GOT3 (cell line): ENCODE results near the gene PCDHGB3.
"Not testable (repeated sequence)": the region's sequence is repeated elsewhere in the genome, so short reads cannot be mapped to it uniquely, and the experiment has no call there.

Source experiments
- DNase-seq: peaks from one replicate; lab custom pipeline; 2025; ENCODE audit warnings: mixed read lengths; lab: John Stamatoyannopoulos, UW

PCDHGB3 gene

DNA sequence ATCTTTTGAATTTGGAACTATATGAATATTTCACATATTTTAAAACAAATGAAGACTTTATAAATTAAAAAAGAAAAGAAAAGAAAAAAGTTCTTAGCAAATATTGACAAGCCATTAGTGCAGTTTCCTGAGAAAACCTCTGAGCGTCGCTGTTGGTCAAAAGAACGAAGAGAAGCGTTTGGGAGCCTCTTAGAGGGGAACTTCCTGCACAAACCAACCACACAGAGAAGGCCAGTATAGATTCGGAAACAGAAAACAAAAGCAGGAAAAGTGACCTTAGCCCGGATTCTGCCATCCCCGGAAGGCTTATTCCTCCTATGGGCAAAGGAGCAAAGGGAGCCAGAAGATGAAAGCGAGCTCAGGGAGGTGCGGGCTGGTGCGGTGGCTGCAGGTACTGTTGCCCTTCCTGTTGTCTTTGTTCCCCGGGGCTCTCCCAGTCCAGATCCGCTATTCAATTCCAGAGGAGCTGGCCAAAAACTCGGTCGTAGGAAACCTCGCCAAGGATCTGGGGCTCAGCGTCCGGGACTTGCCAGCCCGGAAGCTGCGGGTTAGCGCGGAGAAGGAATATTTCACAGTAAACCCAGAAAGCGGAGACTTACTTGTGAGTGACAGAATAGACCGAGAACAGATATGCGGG lies 10.1 kb upstream of the PCDHGB3 start, which contains the start of gene PCDHGB2:
PCDHGB2 (plus strand) TSS at position 205 of the 637 bp plus-strand sequence; CDS start at position 347, 142 bp downstream.
- DNase-seq: no peak

DNA sequence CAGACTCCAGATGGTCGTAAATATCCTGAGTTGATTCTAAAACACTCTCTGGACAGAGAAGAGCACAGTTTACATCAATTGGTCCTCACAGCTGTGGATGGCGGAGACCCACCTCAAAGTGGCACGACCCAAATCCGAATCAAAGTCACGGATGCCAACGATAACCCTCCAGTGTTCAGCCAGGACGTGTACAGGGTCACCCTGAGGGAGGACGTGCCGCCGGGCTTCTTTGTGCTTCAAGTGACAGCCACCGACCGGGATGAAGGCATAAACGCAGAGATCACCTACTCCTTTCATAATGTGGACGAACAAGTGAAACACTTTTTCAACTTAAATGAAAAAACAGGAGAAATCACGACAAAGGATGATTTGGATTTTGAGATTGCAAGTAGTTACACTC lies 9.4 kb upstream of the PCDHGB3 start:
- no peak for DNase-seq

DNA sequence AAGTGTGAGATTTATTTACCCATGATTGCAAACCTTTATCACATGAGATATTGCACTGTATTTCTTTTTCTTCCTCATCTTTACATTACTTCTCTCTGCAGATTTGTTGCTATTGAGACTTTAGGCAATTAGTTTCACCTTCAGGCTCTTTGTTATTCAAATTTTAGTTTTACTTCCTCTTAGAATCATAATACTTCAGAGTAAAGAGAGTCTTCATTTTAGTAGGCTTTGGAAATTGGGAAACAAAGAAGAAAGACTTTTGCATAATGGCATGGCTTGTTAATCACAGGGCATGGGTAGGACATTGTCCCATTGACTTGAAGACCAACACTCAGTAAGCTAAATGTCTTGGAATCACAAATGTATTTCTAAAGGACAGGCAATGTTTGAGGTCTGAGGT lies 7.3 kb upstream of the PCDHGB3 start:
- DNase-seq: no peak

DNA sequence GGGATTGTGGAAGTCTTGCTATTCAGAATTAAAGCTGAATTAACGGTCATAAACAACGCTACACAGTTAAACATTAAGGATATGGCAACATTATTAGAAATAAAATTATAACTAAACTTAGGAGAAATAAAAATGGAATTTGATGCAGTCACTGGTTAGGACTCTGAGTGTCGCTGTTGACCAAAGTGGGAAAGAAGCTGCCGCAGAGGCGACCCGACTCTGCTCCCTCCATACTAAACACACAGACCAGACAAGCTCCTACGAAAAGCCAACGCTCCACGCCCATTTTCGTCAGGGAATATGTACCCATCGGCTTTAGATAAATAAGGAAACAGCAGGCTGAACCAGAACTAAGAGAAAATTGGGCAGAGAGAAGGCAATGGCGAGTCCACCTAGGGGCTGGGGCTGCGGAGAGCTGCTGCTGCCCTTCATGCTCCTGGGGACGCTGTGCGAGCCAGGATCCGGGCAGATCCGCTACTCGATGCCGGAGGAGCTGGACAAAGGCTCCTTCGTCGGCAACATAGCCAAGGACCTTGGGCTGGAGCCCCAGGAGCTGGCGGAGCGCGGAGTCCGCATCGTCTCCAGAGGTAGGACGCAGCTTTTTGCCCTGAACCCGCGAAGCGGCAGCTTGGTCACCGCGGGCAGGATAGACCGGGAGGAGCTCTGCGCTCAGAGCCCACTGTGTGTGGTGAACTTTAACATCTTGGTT lies 5.9 kb upstream of the PCDHGB3 start, which contains the start of gene PCDHGA5:
PCDHGA5 (plus strand) TSS at position 211 of the 709 bp plus-strand sequence; CDS start at position 380, 169 bp downstream.
- DNase-seq: no peak

DNA sequence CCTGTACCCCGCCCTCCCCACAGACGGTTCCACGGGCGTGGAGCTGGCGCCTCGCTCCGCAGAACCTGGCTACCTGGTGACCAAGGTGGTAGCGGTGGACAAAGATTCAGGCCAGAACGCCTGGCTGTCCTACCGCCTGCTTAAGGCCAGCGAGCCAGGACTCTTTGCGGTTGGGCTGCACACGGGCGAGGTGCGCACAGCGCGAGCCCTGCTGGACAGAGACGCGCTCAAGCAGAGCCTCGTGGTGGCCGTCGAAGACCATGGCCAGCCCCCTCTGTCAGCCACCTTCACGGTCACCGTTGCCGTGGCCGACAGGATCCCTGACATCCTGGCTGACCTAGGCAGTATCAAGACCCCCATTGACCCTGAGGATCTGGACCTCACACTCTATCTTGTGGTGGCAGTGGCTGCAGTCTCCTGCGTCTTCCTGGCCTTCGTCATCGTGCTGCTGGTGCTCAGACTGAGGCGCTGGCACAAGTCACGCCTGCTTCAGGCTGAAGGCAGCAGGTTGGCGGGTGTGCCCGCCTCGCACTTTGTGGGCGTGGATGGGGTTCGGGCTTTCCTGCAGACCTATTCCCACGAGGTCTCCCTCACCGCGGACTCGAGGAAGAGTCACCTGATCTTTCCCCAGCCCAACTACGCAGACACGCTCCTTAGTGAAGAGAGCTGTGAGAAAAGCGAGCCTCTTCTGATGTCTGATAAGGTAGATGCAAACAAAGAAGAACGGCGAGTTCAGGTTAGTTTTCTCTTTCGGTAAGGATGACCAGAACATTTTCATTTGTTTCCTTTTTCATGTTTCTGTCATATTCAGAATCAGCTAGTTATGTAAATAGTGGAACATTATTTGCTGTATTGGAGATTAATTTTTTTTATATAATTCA lies 3.8 kb upstream of the PCDHGB3 start:
- DNase-seq: no peak

DNA sequence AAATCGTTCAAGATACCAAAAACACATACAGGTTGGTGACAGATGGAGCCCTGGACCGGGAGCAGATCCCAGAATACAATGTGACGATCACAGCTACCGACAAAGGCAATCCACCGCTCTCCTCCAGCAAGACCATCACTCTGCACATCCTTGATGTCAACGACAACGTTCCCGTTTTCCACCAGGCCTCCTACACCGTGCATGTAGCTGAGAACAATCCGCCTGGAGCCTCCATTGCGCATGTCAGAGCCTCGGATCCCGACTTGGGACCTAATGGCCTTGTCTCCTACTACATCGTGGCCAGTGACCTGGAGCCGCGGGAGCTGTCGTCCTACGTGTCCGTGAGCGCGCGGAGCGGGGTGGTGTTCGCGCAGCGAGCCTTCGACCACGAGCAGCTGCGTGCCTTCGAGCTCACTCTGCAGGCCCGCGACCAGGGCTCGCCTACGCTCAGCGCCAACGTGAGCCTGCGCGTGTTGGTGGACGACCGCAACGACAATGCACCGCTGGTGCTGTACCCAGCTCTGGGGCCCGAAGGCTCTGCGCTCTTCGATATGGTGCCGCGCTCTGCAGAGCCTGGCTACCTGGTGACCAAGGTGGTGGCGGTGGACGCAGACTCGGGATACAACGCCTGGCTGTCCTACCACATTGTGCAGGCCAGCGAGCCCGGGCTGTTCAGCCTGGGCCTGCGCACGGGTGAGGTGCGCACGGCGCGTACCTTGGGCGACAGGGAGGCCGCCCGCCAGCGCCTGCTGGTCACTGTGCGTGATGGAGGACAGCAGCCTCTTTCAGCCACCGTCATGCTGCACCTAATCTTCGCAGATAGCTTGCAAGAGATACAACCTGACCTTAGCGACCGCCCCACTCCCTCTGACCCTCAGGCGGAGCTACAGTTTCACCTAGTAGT lies 1.8 kb downstream of the PCDHGB3 start:
- DNase-seq: no peak

DNA sequence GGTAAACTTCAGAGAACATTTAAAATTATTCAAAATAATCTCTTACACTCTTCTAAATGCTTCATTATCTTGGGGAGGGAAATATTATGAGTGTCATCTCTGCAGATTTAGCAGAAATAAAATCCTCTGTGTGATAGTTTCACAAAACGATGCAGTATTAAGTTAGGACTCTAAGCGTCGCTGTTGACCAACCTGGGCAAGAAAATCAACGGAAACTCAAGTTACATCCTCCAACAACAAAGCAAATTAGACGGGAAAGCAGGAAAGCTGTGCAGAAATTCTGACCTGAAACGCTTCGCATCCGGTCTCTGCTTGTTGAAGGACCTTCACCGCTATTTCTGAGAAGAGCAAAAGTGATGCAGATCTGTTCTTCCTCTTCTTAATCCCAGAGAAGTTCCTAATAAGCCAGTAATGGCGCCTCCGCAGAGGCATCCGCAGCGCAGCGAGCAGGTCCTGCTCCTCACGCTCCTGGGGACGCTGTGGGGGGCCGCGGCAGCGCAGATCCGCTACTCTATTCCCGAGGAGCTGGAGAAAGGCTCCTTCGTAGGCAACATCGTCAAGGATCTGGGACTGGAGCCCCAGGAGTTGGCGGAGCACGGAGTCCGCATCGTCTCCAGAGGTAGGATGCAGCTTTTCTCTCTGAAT lies 3.8 kb downstream of the PCDHGB3 start, which contains the start of gene PCDHGA6:
PCDHGA6 (plus strand) TSS at position 219 of the 645 bp plus-strand sequence; CDS start at position 412, 193 bp downstream.
- no peak for DNase-seq

DNA sequence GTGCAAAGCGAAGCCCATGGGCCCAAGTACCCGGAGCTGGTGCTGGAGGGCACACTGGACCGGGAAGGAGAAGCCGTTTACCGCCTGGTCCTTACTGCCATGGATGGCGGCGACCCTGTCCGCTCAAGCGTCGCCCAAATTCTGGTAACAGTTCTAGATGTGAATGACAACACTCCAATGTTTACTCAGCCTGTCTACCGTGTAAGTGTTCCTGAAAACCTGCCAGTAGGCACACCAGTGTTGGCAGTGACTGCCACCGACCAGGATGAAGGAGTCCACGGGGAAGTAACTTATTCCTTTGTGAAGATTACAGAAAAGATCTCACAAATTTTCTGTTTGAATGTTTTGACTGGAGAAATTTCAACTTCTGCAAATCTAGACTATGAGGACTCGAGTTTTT lies 4.6 kb downstream of the PCDHGB3 start:
- no peak for DNase-seq

DNA sequence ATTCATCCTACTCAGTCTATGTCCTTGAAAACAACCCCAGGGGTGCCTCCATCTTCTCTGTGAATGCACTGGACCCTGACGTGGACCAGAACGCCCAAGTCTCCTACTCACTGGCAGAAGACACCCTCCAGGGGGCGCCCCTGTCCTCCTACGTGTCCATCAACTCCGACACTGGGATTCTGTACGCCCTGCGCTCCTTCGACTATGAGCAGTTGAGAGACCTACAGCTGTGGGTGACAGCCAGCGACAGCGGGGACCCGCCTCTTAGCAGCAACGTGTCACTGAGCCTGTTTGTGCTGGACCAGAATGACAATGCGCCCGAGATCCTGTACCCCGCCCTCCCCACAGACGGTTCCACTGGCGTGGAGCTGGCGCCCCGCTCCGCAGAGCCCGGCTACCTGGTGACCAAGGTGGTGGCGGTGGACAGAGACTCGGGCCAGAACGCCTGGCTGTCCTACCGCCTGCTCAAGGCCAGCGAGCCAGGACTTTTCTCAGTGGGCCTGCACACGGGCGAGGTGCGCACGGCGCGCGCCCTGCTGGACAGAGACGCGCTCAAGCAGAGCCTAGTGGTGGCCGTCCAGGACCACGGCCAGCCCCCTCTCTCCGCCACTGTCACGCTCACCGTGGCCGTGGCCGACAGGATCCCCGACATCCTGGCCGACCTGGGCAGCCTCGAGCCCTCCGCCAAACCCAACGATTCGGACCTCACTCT lies 5.6 kb downstream of the PCDHGB3 start:
- not testable (repeated sequence) for DNase-seq

DNA sequence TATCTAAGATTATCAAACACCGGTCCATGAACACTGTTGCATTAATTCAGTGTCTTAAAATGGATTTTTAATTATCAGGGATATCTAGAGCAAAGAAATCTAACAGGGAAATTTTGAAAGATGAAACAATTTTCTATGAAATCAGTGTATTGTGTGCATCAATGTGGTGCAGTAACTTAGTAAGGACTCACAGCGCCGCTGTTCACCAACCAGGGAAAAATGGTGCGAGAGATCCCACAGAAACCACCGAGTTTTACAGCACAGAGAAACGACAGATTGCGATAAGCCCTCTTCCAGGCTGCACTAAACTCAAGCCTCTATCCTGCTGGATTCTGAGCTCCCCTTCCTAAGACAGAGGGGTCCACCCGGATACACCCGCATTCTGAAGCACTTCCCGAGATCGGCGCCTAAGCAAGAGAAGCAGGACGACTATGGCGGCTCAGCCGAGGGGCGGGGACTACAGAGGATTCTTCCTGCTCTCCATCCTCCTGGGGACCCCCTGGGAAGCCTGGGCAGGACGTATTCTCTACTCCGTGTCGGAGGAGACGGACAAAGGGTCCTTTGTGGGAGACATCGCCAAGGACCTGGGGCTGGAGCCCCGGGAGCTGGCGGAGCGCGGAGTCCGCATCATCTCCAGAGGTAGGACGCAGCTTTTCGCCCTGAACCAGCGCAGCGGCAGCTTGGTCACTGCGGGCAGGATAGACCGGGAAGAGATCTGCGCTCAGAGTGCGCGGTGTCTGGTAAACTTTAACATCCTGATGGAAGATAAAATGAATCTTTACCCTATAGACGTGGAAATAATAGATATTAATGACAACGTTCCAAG lies 12.6 kb downstream of the PCDHGB3 start, which contains the start of gene PCDHGA7:
PCDHGA7 (plus strand) TSS at position 274 of the 826 bp plus-strand sequence; CDS start at position 432, 158 bp downstream.
- no peak for DNase-seq

DNA sequence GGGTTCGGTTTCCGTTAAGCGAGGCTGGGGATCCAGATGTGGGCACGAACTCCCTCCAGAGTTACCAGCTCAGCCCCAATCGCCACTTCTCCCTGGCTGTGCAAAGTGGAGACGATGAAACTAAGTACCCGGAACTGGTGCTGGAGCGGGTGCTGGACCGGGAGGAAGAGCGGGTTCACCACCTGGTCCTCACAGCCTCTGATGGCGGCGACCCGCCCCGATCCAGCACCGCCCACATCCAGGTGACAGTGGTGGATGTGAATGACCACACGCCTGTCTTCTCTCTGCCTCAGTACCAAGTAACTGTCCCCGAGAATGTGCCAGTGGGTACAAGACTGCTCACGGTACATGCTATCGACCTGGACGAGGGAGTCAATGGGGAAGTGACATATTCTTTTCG lies 13.3 kb downstream of the PCDHGB3 start:
- no peak for DNase-seq

DNA sequence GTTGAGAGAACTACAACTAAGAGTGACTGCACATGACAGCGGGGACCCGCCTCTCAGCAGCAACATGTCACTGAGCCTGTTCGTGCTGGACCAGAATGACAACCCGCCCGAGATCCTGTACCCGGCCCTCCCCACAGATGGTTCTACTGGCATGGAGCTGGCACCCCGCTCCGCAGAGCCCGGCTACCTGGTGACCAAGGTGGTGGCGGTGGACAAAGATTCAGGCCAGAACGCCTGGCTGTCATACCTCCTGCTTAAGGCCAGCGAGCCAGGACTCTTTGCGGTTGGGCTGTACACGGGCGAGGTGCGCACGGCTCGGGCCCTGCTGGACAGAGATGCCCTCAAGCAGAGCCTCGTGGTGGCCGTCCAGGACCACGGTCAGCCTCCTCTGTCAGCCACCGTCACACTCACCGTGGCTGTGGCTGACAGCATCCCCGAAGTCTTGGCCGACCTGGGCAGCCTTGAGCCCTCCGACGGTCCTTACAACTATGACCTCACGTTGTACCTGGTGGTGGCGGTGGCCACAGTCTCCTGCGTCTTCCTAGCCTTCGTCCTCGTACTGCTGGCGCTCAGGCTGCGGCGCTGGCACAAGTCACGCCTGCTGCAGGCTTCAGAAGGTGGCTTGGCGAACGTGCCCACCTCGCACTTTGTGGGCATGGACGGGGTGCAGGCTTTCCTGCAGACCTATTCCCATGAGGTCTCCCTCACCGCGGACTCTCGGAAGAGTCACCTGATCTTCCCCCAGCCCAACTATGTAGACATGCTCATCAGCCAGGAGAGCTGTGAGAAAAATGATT lies 14.6 kb downstream of the PCDHGB3 start:
- no peak for DNase-seq

DNA sequence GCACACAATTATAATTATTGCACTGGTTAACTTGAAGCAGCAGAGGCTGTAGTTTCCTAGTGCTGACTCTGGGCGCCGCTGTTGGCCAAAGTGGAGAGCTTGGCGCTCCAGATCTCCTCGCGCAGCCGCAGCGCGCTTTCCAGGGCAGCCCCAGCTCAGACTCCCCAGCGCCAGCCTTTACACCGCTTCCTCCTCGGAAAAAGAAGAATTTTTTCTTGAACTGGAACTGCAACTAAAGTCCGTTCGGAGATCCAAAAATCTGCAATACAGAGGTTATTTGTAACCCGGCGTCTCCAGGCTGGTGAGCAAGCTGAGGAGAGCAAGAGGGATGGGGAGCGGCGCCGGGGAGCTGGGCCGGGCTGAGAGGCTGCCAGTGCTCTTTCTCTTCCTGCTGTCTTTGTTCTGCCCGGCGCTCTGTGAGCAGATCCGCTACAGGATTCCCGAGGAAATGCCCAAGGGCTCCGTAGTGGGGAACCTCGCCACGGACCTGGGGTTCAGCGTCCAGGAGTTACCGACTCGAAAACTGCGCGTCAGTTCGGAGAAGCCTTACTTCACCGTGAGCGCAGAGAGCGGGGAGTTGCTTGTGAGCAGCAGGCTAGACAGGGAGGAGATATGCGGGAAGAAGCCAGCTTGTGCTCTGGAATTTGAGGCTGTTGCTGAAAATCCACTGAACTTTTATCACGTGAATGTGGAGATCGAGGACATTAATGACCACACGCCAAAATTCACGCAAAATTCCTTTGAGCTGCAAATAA lies 17.7 kb downstream of the PCDHGB3 start, which contains the start of gene PCDHGB4:
PCDHGB4 (plus strand) TSS at position 142 of the 755 bp plus-strand sequence; CDS start at position 329, 187 bp downstream.
- DNase-seq: not testable (repeated sequence)

DNA sequence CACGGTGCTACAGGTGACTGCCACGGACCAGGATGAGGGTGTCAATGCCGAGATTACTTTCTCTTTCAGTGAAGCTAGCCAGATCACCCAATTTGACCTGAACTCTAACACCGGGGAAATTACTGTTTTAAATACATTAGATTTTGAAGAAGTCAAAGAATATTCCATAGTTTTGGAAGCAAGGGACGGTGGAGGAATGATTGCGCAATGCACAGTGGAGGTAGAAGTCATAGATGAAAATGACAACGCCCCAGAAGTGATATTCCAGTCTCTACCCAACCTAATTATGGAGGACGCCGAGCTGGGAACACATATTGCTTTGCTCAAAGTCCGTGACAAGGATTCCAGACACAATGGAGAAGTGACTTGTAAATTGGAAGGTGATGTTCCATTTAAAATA lies 18.6 kb downstream of the PCDHGB3 start:
- no peak for DNase-seq

DNA sequence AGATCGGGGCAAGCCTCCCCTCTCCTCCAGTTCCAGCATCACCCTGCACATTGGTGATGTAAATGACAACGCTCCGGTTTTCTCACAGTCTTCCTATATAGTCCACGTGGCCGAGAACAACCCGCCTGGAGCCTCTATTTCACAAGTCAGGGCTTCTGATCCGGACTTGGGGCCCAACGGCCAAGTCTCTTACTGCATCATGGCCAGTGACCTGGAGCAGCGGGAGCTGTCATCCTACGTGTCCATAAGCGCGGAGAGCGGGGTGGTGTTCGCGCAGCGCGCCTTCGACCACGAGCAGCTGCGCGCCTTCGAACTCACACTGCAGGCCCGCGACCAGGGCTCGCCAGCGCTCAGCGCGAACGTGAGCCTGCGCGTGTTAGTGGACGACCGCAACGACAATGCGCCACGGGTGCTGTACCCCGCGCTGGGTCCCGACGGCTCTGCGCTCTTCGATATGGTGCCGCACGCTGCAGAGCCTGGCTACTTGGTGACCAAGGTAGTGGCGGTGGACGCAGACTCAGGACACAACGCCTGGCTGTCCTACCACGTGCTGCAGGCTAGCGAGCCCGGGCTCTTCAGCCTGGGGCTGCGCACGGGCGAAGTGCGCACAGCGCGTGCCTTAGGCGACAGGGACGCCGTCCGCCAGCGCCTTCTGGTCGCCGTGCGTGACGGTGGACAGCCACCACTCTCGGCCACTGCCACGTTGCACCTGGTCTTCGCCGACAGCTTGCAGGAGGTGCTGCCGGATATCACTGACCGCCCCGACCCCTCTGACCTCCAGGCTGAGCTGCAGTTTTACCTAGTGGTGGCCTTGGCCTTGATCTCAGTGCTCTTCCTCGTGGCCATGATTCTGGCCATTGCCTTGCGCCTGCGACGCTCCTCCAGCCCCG lies 19.4 kb downstream of the PCDHGB3 start:
- DNase-seq: no peak
